MM.1S (cell line): ENCODE measurements around the gene UBE3B.

Source experiments
- EZH2 ChIP-seq: fragments of 300-600 bp; sonication (generic); optimal IDR thresholded peaks from 2 replicates; pipeline ENCODE3; 2017; ENCODE audit warnings: low read depth, mild to moderate bottlenecking, antibody characterized with exemption, low read length, mixed read lengths
- EZH2phosphoT487 ChIP-seq: fragments of 300-600 bp; sonication (generic); IDR thresholded peaks from 2 replicates; pipeline ENCODE4 v1.6.1; 2018; ENCODE audit warnings: antibody characterized with exemption, low read length
- TF ChIP-seq, protein P1 (sequence below): fragments of 300-600 bp; sonication (generic); IDR thresholded peaks from 2 replicates; pipeline ENCODE4 v1.5.1; 2016; ENCODE audit warnings: antibody characterized with exemption, low read length, mixed read lengths

DNA sequence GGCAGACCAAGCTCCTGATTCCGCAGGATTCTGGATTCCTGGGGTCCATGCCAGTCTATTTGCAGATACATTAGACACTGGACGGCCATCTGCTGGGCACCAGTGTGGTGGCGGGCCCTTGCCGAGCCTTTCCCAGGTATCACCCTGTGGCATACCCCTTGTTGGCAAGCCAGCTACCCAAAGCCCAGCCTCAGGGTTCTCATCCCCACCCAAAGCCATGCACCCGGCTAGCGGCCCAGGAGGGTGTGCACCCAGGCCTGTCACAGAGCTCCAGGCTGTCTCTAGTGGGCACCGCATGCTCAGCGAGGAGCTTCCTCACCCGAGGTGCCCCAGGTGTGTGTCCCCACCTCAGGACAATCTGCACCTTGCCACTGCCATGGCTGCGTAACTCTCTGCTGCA is 82.2 kb downstream of the UBE3B start:
- TF ChIP-seq, protein P1, sequence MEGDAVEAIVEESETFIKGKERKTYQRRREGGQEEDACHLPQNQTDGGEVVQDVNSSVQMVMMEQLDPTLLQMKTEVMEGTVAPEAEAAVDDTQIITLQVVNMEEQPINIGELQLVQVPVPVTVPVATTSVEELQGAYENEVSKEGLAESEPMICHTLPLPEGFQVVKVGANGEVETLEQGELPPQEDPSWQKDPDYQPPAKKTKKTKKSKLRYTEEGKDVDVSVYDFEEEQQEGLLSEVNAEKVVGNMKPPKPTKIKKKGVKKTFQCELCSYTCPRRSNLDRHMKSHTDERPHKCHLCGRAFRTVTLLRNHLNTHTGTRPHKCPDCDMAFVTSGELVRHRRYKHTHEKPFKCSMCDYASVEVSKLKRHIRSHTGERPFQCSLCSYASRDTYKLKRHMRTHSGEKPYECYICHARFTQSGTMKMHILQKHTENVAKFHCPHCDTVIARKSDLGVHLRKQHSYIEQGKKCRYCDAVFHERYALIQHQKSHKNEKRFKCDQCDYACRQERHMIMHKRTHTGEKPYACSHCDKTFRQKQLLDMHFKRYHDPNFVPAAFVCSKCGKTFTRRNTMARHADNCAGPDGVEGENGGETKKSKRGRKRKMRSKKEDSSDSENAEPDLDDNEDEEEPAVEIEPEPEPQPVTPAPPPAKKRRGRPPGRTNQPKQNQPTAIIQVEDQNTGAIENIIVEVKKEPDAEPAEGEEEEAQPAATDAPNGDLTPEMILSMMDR, result no peak
- TF ChIP-seq EZH2 (no peak), EZH2phosphoT487 (no peak)
